K562 (cell line): ENCODE data around the gene GRPR. TPM values are rescaled to one million over a fixed set of nuclear protein-coding genes. Genes with fewer than 3 reads are reported as not detected.

Experiments used
- KDM4B ChIP-seq, 2 experiments: fragments of 450-650 bp in 1 of 2; sonication (generic) in 1 of 2; IDR thresholded peaks; 2 replicates each; pipeline ENCODE4 v1.6.1; 2016 to 2017; ENCODE audit warnings: borderline replicate concordance in 2 of 2, antibody characterized with exemption in 1 of 2, low read depth in 1 of 2, mild to moderate bottlenecking in 1 of 2
- ZNF551 ChIP-seq: fragments of 250-450 bp; sonication (Bioruptor Pico); IDR thresholded peaks from 2 replicates; pipeline ENCODE4 v1.5.0; 2021; ENCODE audit warnings: mild to moderate bottlenecking, moderate library complexity
- polyA plus RNA-seq, 8 experiments: library from polyadenylated mRNA; depleted of rRNA in 4 of 8; stranded (reverse) in 5 of 8; unstranded in 3 of 8; fragments of >200 nt; fragmentation: Nextera tagmentation in 2 of 8; fragmentation: Illumina TruSeq in 1 of 8; extraction: Ambion mirVana in 2 of 8; extraction: Trizol in 1 of 8; gene quantifications; 2 replicates each; pipeline versions ENCODE4 v1.2.1 to v1.2.3, GENCODE V29; 2011 to 2014; ENCODE audit warnings: inconsistent platforms in 1 of 8, missing spikeins in 1 of 8
- total RNA-seq, 7 experiments: library from RNA; depleted of rRNA in 6 of 7; stranded (reverse); fragments of >200 nt in 6 of 7; fragmentation: Illumina TruSeq in 2 of 7; extraction: Trizol in 2 of 7; gene quantifications; 2 replicates each; pipeline versions ENCODE4 v1.2.1 to v1.2.3, GENCODE V29; 2011 to 2021; ENCODE audit warnings: low replicate concordance in 1 of 7

GRPR gene
- total and polyA plus RNA-seq, 9 of the 15 experiments (the other 6 are each of a cell fraction or from before 2014, with no cell fraction given): 0.06 to 0.11 TPM; not detected in 7

DNA sequence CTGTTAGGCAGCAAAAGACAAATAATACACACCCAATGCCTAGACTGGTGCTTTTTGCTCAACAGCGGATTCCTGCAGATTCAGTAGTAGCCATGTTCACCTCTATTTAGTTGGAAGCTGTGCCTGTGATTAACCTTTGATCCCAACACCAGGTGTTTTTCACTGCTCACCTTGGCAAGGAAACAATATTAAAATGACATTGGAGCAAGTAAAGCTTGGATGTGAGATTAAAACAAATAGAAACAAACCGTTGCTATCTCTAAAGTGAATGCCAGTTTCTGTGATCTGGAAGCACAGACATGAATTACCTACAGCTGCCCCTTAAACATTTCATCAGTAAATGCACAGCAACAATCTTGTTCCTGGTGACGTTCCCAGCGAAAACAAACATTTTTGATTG lies 79.6 kb downstream of the GRPR start (continued):
- no peak for TF ChIP-seq KDM4B (IDR thresholded peaks at IDR 0.05; ENCODE audit: borderline replicate concordance in 2 of 2, low read depth in 1 of 2)
- no peak for TF ChIP-seq ZNF551 (CRISPR knock-in tag)

Other genes starting within 250 kb of the GRPR start
- 0.29 TPM in 1 of 2 replicates, not detected in the other for gene MAGEB17, start 43.9 kb downstream of the GRPR start, total RNA-seq (2014; rRNA removed)
- 0.11 TPM in 1 of 2 replicates, not detected in the other for gene MAGEB17, start 43.9 kb downstream of the GRPR start, total RNA-seq (2014; rRNA removed; fragmentation: Illumina TruSeq; extraction: Trizol)
- 0.14 and 0.19 TPM in 2 replicates for gene MAGEB17, start 43.9 kb downstream of the GRPR start, total RNA-seq (2015; rRNA removed; fragmentation: Illumina TruSeq; extraction: Trizol)
- 0.16 and 0.25 TPM in 2 replicates for gene MAGEB17, start 43.9 kb downstream of the GRPR start, total RNA-seq (2021)
- gene MAGEB17, start 43.9 kb downstream of the GRPR start, polyA plus RNA-seq (2011; rRNA removed): 0.07 TPM in 1 of 2 replicates, not detected in the other
- gene MAGEB17, start 43.9 kb downstream of the GRPR start, polyA plus RNA-seq (2014; fragmentation: Illumina TruSeq; extraction: Trizol): 0.13 and 0.14 TPM in 2 replicates
- under 1 TPM; 0.08 to 0.45 TPM for gene MAGEB17, start 43.9 kb downstream of the GRPR start, polyA plus RNA-seq (2014; fragmentation: Nextera tagmentation; extraction: Ambion mirVana)
- 0.27 TPM in 1 of 2 replicates, not detected in the other for gene MAGEB17, start 43.9 kb downstream of the GRPR start, polyA plus RNA-seq (2014; rRNA removed)